ENCODE results near the gene THAP7. TPM values are rescaled to one million over a fixed set of nuclear protein-coding genes. Genes with fewer than 3 reads are reported as not detected.
"Not testable (repeated sequence)": the region's sequence is repeated elsewhere in the genome, so short reads cannot be mapped to it uniquely, and the experiment has no call there.

The THAP7 gene
- total RNA-seq, 2 donors from 2014 or later = 29.5 to 31.2 TPM

- ATAC-seq (replicated peaks in 1 of 2) (no peak), DNase-seq (no peak)
- H3K9me3 Mint-ChIP-seq = peaks cover 3 to 6% of the 10 kb centered on the region in 2 donors
- no peak overlapping the region for H3K27ac Mint-ChIP-seq
- H3K4me1 Mint-ChIP-seq (ENCODE audit: low read depth) = peaks cover 52% of the 10 kb centered on the region
- peaks cover 3 to 11% of the 10 kb centered on the region in 2 donors for H3K36me3 Mint-ChIP-seq (ENCODE audit: insufficient read depth in 2 of 2)
- peak overlapping the region in 1 of 2 donors; percentile 0 for H3K4me3 Mint-ChIP-seq
- H3K27me3 Mint-ChIP-seq (ENCODE audit: low read depth) = no peaks in the 10 kb centered on the region
Observed at GRCh38 chr22:20979940-20980453, 21.9 kb downstream of the THAP7 start.

GRCh38 chr22:20979243-20979809, 22.6 kb downstream of the THAP7 start:
- DNase-seq (peak; percentile 51 to 67), ATAC-seq (replicated peaks in 1 of 2) (peak; percentile 20 to 66)
- H3K36me3 Mint-ChIP-seq (ENCODE audit: insufficient read depth in 2 of 2) = peaks cover 3 to 10% of the 10 kb centered on the region in 2 donors
- H3K4me1 Mint-ChIP-seq (ENCODE audit: low read depth) = peaks cover 52% of the 10 kb centered on the region
- H3K9me3 Mint-ChIP-seq = peaks cover 3 to 6% of the 10 kb centered on the region in 2 donors
- no peaks in the 10 kb centered on the region for H3K27me3 Mint-ChIP-seq (ENCODE audit: low read depth)
- H3K4me3 Mint-ChIP-seq = peak overlapping the region; percentile 41 to 77
- no peak overlapping the region for H3K27ac Mint-ChIP-seq

GRCh38 chr22:20978419-20978818, 23.5 kb downstream of the THAP7 start:
- H3K27me3 Mint-ChIP-seq (ENCODE audit: low read depth) = no peaks in the 10 kb centered on the region
- no peak for DNase-seq
- H3K27ac Mint-ChIP-seq = no peak overlapping the region
- H3K4me1 Mint-ChIP-seq (ENCODE audit: low read depth) = peaks cover 44% of the 10 kb centered on the region
- H3K4me3 Mint-ChIP-seq = peak overlapping the region in 1 of 2 donors; percentile 41
- H3K36me3 Mint-ChIP-seq (ENCODE audit: insufficient read depth in 2 of 2) = peaks cover 3 to 9% of the 10 kb centered on the region in 2 donors
- ATAC-seq (replicated peaks in 1 of 2) = no peak
- H3K9me3 Mint-ChIP-seq = peaks cover 3 to 6% of the 10 kb centered on the region in 2 donors

GRCh38 chr22:20977516-20978170, 24.3 kb downstream of the THAP7 start:
- H3K27me3 Mint-ChIP-seq (ENCODE audit: low read depth) = no peaks in the 10 kb centered on the region
- no peak overlapping the region for H3K27ac Mint-ChIP-seq
- DNase-seq (no peak), ATAC-seq (replicated peaks in 1 of 2) (no peak)
- H3K36me3 Mint-ChIP-seq (ENCODE audit: insufficient read depth in 2 of 2) = peaks cover 3 to 9% of the 10 kb centered on the region in 2 donors
- H3K4me1 Mint-ChIP-seq (ENCODE audit: low read depth) = peaks cover 36% of the 10 kb centered on the region
- no peak overlapping the region for H3K4me3 Mint-ChIP-seq
- H3K9me3 Mint-ChIP-seq = peaks cover 3 to 6% of the 10 kb centered on the region in 2 donors

- Mint-ChIP-seq H3K27ac (no peak overlapping the region), H3K9me3 (peaks cover 3 to 6% of the 10 kb centered on the region in 2 donors), H3K36me3 (ENCODE audit: insufficient read depth in 2 of 2) (peaks cover 3 to 9% of the 10 kb centered on the region in 2 donors), H3K27me3 (ENCODE audit: low read depth) (no peaks in the 10 kb centered on the region), H3K4me3 (no peak overlapping the region), H3K4me1 (ENCODE audit: low read depth) (peaks cover 34% of the 10 kb centered on the region)
- DNase-seq (no peak), ATAC-seq (replicated peaks in 1 of 2) (no peak)
Observed at GRCh38 chr22:20977019-20977418, 24.9 kb downstream of the THAP7 start.

GRCh38 chr22:20976291-20976877, 25.5 kb downstream of the THAP7 start:
- no peak overlapping the region for H3K27ac Mint-ChIP-seq
- H3K36me3 Mint-ChIP-seq (ENCODE audit: insufficient read depth in 2 of 2) = peaks cover 3 to 9% of the 10 kb centered on the region in 2 donors
- DNase-seq = no peak
- peaks cover 31% of the 10 kb centered on the region for H3K4me1 Mint-ChIP-seq (ENCODE audit: low read depth)
- peaks cover 3 to 6% of the 10 kb centered on the region in 2 donors for H3K9me3 Mint-ChIP-seq
- no peak overlapping the region for H3K4me3 Mint-ChIP-seq
- H3K27me3 Mint-ChIP-seq (ENCODE audit: low read depth) = no peaks in the 10 kb centered on the region
- ATAC-seq (replicated peaks in 1 of 2) = no peak

- Mint-ChIP-seq H3K27me3 (ENCODE audit: low read depth) (no peaks in the 10 kb centered on the region), H3K27ac (no peak overlapping the region), H3K9me3 (peaks cover 3 to 6% of the 10 kb centered on the region in 2 donors), H3K4me1 (ENCODE audit: low read depth) (peaks cover 24% of the 10 kb centered on the region), H3K4me3 (no peak overlapping the region), H3K36me3 (ENCODE audit: insufficient read depth in 2 of 2) (peaks cover 3 to 9% of the 10 kb centered on the region in 2 donors)
- no peak for ATAC-seq (replicated peaks in 1 of 2)
- no peak for DNase-seq
Observed at GRCh38 chr22:20975541-20976290, 26.2 kb downstream of the THAP7 start.

GRCh38 chr22:20974336-20974955, 27.5 kb downstream of the THAP7 start:
- ATAC-seq (replicated peaks in 1 of 2) (no peak), DNase-seq (no peak)
- H3K4me1 Mint-ChIP-seq (ENCODE audit: low read depth) = peaks cover 12% of the 10 kb centered on the region
- H3K27ac Mint-ChIP-seq = no peak overlapping the region
- H3K4me3 Mint-ChIP-seq = no peak overlapping the region
- H3K27me3 Mint-ChIP-seq (ENCODE audit: low read depth) = no peaks in the 10 kb centered on the region
- H3K9me3 Mint-ChIP-seq = peaks cover 3 to 6% of the 10 kb centered on the region in 2 donors
- peaks cover 3 to 9% of the 10 kb centered on the region in 2 donors for H3K36me3 Mint-ChIP-seq (ENCODE audit: insufficient read depth in 2 of 2)

- Mint-ChIP-seq H3K9me3 (peaks cover under 1 to 4% of the 10 kb centered on the region in 2 donors), H3K27me3 (ENCODE audit: low read depth) (no peaks in the 10 kb centered on the region)
Observed at GRCh38 chr22:20973634-20974286, 28.2 kb downstream of the THAP7 start.

GRCh38 chr22:20972933-20973577, 28.9 kb downstream of the THAP7 start:
- no peak overlapping the region for H3K4me3 Mint-ChIP-seq
- H3K4me1 Mint-ChIP-seq (ENCODE audit: low read depth) = peaks cover 4% of the 10 kb centered on the region
- no peaks in the 10 kb centered on the region for H3K36me3 Mint-ChIP-seq (ENCODE audit: insufficient read depth in 2 of 2)
- no peaks in the 10 kb centered on the region for H3K27me3 Mint-ChIP-seq (ENCODE audit: low read depth)
- DNase-seq (no peak), ATAC-seq (replicated peaks in 1 of 2) (no peak)
- H3K27ac Mint-ChIP-seq = no peak overlapping the region
- no peaks in the 10 kb centered on the region for H3K9me3 Mint-ChIP-seq

More at GRCh38 chr22:20973634-20974286, 28.2 kb downstream of the THAP7 start:
- no peak for ATAC-seq (replicated peaks in 1 of 2)
- H3K4me3 Mint-ChIP-seq = no peak overlapping the region
- peaks cover 5% of the 10 kb centered on the region for H3K4me1 Mint-ChIP-seq (ENCODE audit: low read depth)
- H3K27ac Mint-ChIP-seq = no peak overlapping the region
- DNase-seq = no peak
- peaks cover under 1 to 5% of the 10 kb centered on the region in 2 donors for H3K36me3 Mint-ChIP-seq (ENCODE audit: insufficient read depth in 2 of 2)

GRCh38 chr22:20972014-20972694, 29.8 kb downstream of the THAP7 start:
- H3K36me3 Mint-ChIP-seq (ENCODE audit: insufficient read depth in 2 of 2); H3K4me3 Mint-ChIP-seq; H3K27me3 Mint-ChIP-seq (ENCODE audit: low read depth); DNase-seq; H3K4me1 Mint-ChIP-seq (ENCODE audit: low read depth); ATAC-seq (replicated peaks in 1 of 2); H3K27ac Mint-ChIP-seq; H3K9me3 Mint-ChIP-seq: not testable (repeated sequence)
